Measurements from ENCODE around the gene EML1. TPM values are rescaled to one million over a fixed set of nuclear protein-coding genes. Genes with fewer than 3 reads are reported as not detected.
A peak's percentile ranks its signal among the peaks of the same experiment; 100 is the strongest.
"Not testable (repeated sequence)": the region's sequence is repeated elsewhere in the genome, so short reads cannot be mapped to it uniquely, and the experiment has no call there.

The EML1 gene
- total RNA-seq, 1 experiment from 2014 or later: 5.4 TPM

DNA sequence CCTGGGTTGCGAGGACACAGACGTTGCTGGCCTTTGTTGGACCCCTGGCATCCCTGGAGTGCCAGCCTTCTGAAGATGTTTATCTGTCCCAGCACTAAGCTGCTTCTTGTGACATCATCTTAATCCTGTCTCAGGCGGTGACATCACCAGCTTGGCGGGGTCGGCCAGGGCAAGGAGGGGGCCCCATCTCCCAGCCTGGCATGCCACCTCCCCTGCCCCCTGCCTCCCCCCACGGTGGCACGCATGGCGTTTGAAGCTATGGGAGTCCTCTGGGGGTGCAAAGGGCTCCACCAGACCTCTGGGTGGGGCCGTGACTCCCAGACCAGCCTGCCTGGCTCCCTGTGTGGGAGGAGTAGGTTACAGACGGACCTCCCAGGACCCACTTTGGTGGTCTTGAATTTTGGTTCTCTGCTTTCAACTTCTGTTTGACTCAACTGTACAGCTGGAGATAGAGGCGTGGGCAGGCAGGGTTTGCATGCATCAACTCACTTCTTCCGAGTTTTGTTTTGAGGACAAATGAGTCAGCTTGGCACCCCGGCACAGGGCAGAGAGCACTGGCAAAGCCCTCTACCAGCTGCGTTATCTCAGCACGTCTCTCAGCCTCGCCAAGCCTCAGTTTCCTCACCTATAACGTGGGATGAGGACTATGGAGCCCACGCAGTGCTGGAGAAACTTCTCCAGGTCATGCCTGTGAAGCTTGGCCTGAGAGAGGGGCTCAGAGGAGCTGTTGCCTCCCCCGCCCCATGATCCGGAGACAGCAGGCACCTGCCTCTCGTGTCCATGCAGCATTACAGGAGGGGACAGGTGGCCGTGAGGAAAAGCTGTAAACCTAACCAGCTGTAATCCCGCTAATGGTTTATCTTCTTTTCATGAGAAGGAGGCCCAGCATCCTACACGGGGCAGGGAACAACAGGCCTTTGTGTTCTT, 38.8 kb upstream of the EML1 start:
- in situ Hi-C loops (cut with HindIII; ENCODE audit: low pct_unique_long_range_greater_than_20kb, low sequenced_read_pairs): no loop called here
- no peak for DNase-seq (ENCODE audit: low read depth)

DNA sequence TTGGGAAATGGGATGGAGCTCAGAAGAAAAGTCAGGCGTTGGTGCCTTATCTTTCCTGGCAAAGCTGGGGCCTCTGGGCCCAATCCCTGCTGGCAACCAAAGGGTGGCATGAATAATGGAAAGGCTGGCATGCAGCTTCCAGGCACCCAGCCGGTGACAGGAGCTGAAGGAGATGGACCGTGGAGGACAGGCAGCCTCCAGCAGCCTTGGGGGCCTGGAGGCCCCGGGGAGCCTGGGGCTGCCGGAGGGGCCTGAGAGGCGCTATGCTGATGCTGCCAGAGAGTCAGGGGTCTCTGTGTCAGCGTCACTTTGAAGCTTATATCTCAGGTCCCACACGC, 38.2 kb upstream of the EML1 start:
- in situ Hi-C loops (cut with HindIII; ENCODE audit: low pct_unique_long_range_greater_than_20kb, low sequenced_read_pairs): no loop called here
- no peak for DNase-seq (ENCODE audit: low read depth)

DNA sequence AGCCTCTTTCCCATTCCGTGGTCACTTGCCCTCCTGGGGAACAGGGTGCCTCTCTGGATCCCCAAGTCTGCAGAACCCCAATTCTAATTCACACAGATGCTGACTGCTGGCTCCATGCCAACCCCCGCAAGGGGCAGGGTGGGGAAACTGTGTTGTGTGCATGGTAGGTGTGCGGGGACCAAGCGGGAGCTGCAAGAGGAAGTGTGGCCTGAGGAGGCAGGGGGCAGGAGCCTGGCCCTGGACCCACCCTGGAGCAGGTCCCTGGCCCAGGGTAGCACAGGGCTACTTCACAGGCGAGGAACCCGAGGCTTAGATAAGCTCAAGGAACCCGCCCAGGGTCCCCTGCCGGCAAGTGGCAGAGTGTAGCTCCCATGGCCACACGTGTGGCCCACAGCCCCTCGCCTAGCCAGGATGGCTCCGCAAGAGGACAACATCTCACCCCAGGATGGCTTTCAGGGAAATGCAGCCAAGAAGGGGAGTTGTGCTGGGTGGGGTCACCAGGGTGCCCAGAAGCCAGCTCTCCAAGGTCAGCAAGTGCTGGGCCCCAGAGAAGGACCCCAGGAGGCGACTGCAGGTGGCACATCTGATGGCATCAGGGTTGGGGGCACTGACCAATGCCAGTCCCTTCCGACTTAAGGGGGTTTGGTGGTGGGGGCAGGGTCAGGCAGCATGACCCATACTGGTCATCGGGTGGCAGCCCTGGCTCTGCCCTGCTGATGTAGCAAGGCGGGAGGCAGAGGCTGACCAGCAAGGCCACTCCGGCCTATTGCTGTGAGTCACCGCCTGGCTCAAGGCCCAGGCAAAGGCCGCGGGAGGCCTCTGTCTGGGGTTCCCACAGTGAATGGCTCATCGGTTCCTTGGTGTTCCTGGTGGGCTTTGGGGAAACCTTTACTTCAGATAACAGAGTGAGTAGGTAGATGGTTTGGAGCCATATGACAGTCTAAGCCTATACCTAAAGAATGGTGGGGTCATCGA, 37.3 kb upstream of the EML1 start:
- in situ Hi-C loops (cut with HindIII; ENCODE audit: low pct_unique_long_range_greater_than_20kb, low sequenced_read_pairs): no loop called here
- DNase-seq (ENCODE audit: low read depth): peak; percentile 80

DNA sequence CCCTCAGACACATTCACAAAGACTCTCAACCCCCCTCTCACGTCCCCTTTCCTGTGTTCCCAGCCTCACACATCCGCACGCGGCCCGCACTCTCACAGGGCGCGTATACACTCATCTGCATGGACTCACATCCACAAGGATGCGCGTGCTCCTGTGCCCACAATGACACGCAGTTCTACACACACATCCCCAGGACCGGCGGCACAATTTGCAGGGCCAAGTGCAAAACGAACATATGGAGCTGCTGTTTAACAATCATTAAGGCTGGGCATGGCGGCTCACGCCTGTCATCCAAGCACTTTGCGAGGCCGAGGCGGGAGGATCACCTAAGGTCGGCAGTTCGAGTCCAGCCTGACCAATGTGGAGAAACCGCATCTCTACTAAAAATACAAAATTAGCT, 36.4 kb upstream of the EML1 start:
- DNase-seq (ENCODE audit: low read depth): no peak

DNA sequence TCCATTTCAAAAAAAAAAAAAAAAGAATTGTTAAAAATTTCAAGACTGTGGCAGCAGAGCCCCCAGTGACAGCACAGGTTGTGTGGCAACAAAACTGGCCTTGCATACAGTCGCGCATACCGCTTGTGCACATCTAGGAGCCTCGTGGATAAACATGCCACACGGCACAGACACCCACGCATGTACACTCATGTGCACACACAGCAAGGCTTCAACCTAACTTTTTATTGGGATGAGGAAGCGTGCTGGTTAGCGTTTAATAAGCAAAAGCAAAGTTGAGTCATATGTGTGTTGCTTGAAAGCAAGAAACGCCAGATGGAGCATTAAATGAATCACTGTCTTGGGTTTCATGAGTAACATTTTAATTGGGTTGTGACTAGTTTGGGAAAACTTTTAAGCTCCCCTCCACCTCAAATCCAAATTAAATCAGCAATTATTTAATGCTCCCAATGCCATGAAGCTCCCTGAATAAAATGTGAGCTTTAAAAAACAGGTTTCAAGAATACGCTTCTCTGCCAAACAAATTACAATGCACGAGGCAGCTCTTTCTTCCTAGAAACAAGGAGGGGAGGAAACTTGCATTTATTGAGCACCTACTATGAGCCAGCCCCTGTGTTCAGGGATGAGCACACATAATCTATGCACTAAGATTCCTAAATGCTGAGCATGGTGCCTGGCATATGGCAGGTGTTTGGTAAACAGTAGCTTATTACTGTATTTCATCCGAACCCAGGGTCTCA, 35.7 kb upstream of the EML1 start:
- peak; percentile 79 for DNase-seq (ENCODE audit: low read depth)
- in situ Hi-C loops (cut with HindIII; ENCODE audit: low pct_unique_long_range_greater_than_20kb, low sequenced_read_pairs): no loop called here

More for the DNA sequence above, 36.4 kb upstream of the EML1 start:
- in situ Hi-C loops (cut with HindIII; ENCODE audit: low pct_unique_long_range_greater_than_20kb, low sequenced_read_pairs): no loop called here

DNA sequence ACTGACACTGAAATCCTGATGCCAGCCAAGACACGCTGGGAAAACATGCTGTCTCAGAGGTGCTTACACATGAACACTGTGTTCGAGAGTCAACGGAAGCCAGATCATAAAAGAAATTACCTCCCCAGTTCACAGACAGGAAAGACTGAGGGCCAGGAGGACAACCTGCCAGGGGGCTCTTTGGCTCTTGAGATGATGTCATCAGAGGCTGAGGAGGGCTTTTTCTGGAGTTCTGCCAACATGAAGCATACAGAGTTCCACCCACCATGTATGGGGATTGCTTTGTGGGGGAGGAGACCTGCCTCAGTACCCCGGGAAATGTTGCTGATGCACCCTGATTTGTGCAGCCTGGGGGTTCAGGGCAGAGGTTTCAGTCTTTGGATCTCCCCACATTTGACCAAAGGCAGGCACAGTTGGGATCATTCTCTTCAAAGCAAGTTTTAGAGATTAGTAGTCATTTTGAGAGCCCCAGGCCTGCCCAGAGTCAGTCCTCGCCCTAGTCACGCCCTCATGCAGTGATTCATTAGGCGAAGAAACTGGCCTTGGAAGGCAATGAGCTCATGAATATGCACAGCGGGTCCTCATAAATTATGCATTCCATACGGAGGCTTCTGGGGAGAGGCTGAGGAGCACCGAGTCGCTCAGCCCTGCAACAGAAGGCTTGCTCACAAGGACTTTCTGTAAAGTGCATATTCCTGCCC, 34.9 kb upstream of the EML1 start:
- peak; percentile 79 for DNase-seq (ENCODE audit: low read depth)
- in situ Hi-C loops (cut with HindIII; ENCODE audit: low pct_unique_long_range_greater_than_20kb, low sequenced_read_pairs): no loop called here

DNA sequence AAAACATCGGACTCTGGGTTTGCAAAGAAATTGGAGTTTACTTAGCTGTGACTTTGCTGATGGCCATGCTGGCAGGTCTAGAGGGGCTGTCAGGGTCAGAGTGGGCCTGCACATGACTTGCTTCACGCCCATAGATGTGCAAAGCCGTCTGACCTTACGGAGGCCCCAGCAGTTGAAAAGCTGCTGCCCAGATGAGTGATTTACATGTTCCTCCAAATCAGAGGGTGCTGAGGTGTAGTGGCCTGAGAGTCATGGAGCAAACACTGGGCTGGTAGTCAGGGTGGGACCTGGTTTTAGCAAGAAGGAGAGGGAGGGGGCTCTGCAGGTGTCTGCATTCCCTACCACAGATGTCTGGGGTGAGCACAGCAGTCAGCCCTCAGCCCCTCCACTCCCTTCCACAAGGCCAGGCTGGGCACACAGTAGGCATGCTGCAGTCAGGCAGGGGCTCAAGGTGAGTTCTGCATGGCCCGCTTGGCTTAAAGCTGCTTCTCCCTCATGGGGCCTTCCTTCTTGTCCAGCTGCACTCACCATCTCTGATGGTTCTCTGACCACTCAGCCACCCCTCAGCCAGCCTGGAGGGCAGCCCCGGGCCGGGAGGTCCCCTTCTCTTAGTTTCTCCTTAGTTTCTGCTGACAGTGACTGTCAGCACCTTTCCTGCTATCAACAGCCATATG, 34.2 kb upstream of the EML1 start:
- in situ Hi-C loops (cut with HindIII; ENCODE audit: low pct_unique_long_range_greater_than_20kb, low sequenced_read_pairs): no loop called here
- DNase-seq (ENCODE audit: low read depth): no peak

DNA sequence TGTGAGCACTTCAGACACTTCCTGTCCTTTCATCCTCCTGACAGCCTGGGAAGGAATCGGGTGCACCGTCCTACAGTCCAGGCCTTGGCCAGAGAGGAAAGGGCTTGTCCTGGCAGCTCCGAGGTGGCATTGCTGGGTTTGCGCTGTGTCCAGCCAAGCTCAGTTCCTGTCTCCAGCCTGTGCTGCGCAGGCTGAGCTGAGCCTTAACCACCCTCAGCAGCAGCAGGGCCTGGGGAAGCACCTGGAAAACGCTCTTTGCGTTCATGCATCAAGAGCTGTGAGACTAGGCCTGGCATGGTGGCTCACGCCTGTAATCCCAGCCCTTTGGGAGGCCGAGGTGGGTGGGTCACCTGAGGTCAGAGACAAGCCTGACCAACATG, 33.7 kb upstream of the EML1 start:
- DNase-seq (ENCODE audit: low read depth): no peak

DNA sequence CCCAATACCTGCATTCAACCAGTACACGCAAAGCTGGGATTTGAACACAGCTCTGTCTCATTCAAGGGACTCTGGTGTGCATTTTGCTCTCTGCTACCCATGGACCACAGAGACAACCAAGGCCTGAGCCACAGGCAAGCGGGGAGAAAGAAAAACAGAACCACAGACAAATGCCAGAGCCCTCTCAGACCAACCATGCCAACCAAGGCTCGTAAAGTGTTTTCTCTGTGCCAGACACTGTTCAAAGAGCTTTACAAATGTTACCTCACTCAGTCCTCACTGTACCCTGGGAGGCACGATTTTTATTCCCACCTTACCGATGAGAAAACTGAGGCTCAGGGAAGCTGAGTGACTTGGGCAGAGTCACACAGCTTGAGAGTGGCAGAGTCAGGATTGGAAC, 32.4 kb upstream of the EML1 start:
- in situ Hi-C loops (cut with HindIII; ENCODE audit: low pct_unique_long_range_greater_than_20kb, low sequenced_read_pairs): no loop called here
- no peak for DNase-seq (ENCODE audit: low read depth)

More for the DNA sequence above, 33.7 kb upstream of the EML1 start:
- in situ Hi-C loops (cut with HindIII; ENCODE audit: low pct_unique_long_range_greater_than_20kb, low sequenced_read_pairs): no loop called here

DNA sequence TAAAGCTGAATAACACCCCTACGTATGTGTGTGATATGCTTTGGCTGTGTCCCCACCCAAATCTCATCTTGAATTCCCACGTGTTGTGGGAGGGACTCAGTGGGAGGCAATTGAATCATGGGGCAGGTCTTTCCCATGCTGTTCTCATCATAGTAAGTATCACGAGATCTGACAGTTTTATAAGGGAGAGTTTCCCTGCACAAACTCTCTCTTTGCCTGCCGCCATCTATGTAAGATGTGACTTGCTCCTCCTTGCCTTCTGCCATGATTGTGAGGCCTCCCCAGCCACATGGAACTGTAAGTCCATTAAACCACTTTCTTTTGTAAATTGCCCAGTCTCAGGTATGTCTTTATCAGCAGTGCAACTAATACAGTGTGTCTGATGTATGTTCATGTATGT, 30.3 kb upstream of the EML1 start:
- in situ Hi-C loops (cut with HindIII; ENCODE audit: low pct_unique_long_range_greater_than_20kb, low sequenced_read_pairs); DNase-seq (ENCODE audit: low read depth): not testable (repeated sequence)

DNA sequence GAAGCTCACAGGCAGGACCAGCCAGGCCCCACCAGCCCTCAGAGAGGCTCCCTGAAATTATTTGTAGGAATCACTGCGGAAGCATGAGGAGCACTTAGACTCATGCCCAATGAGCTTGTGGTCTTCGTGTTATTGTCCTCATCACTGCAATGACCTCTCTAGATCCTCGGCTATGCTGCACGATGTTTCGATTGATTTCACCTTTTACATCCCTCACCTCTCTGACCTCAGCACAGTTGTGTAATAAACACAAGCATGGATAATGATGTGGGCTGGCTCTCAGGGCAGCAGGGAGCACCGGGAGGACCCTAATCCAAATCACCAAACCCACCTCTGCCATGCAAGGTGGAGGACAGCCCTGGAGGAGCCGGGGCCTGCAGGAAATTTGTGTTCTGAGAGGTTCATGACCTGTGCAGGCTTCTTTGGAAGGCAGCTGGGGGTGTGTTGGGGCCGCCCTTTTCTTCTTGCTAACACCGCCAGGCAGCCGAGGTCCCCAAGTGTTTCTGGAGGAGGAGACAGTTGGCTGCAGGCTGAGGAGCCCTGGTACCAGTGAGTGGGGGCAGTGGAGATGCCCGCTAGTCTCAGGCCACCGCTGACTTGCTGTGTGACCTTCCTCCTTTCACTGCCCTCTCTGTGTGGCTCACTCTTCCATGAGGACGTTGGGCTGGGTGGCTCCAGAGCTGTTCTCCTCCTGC, 29.5 kb upstream of the EML1 start:
- no peak for DNase-seq (ENCODE audit: low read depth)
- in situ Hi-C loops (cut with HindIII; ENCODE audit: low pct_unique_long_range_greater_than_20kb, low sequenced_read_pairs): no loop called here

DNA sequence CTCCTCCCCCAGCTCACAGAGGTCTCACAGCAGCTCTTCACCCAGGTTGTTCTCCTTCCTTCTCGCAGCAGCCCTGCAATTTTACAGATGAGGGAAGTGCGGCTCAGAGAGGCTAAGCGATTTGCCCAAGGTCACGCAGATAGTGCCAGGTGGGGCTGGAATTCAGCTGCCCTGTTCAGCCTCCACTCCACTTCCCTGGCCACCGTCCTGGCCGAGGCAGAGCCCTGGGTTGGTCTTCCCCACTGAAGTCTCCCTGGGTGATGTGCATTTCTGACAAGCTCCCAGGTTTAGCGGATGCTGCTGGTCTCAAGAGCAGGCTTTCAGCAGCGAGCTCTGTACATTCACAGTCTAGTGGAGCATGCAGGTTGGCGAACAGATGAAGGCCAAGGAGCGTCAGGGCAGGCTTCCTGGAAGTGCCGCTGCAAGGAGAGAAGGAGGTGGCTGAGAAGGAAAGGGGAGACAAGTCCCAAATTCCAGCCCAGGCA, 28.9 kb upstream of the EML1 start:
- in situ Hi-C loops (cut with HindIII; ENCODE audit: low pct_unique_long_range_greater_than_20kb, low sequenced_read_pairs): no loop called here
- no peak for DNase-seq (ENCODE audit: low read depth)

DNA sequence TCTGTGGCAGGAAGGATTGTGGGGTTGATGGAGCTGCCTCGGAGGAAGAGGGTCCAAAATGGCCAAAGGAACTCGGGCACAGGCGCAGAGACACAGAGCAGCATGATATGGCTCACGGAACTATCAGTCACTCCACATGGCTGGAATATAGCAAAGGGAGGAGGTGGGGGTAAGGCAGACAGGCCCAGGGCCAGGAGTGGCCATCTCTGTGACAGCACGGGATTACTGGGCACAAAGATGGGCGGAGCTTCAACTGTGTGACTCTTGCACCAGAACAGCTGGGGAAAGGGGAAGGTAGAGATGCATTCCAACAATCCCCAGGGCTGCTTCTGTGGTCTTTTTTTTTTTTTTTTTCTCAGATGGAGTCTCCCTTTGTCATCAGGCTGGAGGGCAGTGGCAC, 24.8 kb upstream of the EML1 start:
- in situ Hi-C loops (cut with HindIII; ENCODE audit: low pct_unique_long_range_greater_than_20kb, low sequenced_read_pairs): no loop called here
- DNase-seq (ENCODE audit: low read depth): no peak

DNA sequence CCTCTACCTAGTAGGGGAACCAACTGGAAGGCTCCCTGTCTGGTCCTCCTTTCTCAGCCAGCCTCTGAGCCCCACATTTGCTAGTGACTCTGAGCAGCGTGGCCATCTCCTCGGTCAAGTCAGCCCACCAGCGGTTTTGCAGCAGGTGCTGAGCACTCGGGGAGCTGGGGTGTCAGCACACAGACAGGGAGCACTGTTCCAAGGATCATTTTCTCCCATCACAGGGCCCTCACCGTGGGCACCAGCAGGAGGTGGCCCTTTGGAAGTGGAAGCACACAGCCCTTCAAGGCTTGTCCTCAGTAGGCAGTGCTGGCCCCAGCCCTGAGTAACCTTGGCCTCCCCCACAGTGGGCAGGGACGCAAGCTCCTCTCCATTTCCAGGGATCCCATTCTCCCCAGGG, 24.1 kb upstream of the EML1 start:
- in situ Hi-C loops (cut with HindIII; ENCODE audit: low pct_unique_long_range_greater_than_20kb, low sequenced_read_pairs): no loop called here
- DNase-seq (ENCODE audit: low read depth): no peak

DNA sequence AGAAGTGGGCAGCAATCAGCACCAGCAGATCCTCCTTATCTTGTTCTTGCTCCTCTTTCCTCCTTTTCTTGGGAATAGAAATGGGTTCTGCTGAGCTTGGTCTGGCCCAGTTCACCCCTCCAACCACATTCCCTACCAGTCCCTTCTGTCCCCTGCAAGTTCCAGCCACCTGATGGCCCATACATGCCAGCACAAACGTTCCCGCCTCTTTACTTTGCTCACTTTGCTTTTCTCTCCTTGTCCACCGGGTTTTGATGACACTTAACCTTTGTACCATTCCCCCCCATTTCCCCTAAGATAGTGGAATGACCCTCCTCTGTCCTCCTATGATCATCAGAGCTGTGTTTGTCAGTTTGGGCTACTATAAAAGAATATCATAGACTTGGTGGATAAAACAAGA, 23.4 kb upstream of the EML1 start:
- DNase-seq (ENCODE audit: low read depth): no peak
- in situ Hi-C loops (cut with HindIII; ENCODE audit: low pct_unique_long_range_greater_than_20kb, low sequenced_read_pairs): no loop called here

DNA sequence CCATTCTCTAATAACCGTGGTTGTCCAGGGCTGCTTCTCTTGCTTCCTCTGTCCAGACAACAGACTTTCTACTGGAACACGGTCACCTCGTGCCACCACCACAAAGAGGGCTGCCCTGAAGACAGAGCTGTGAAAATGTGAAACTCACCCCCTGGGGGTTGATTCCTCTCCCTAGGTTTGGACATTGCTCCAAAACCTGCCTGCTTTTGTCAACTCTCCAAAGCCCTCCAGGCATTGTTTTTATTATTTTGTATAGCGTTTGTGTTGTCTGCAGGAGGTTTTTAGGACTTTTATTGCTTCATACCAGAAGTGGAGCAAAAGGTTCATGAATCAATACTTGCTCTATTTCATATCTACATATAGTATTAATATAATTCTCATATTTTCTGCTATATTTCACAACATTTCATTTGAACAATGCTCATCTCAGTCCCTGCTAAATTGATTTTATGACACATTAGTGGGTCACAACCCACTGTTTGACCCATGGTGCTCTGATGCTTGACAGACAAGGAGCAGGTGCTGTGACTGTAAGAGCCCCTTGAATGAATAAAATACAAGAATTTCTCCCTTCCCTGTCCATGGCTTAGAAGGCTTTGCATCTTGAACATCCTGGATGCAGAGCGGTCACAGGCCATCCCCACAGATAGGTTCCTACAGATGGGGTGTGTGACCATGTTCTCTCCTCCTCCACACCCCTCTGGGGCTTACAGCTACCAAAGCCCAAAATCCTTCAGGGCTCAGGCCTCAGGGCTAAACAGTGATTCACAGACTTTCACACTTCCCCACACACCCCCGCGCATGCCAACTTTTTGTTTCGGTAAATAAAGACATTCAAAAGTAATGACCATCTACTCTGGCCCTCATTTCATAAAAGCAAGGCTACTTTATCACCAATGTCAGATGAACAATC, 20.6 kb upstream of the EML1 start:
- in situ Hi-C loops (cut with HindIII; ENCODE audit: low pct_unique_long_range_greater_than_20kb, low sequenced_read_pairs): no loop called here
- DNase-seq (ENCODE audit: low read depth): no peak
